Measurements from ENCODE around the gene IRS2. TPM values are rescaled to one million over a fixed set of nuclear protein-coding genes. Genes with fewer than 3 reads are reported as not detected.

The IRS2 gene
- total RNA-seq, 1 experiment from 2014 or later: 9.2 TPM

DNA sequence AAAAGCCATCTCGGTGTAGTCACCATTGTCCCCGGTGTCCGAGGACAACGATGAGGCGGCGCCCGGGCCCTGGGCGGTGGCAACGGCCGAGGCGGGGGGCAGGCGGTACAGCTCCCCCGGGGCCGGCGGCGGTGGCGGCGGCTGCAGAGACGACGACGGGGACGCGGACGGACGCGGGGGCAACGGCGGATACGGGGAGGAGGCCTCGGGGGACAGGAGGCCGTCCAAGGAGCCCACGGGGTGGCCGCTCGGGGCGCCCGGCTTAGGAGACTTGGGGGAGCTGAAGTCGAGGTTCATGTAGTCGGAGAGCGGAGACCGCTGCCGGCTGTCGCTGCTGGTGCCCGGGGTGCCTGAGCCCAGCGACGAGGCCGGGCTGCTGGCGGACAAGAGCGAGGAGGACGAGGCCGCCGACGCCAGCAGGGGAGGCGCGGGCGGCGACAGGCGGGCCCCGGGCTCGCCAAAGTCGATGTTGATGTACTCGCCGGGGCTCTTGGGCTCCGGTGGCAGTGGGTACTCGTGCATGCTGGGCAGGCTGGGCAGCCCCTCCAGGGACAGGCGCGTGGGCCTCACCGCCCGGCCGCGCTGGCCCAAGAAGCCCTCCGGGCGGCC, 3.5 kb downstream of the IRS2 start:
- POLR2A ChIA-PET: no interaction called here
- RAD21 ChIA-PET (ENCODE audit: low non-redundant PET in 1 of 2, low total read pairs in 2 of 2, uncharacterized antibody in 2 of 2, unreplicated experiment in 2 of 2): no interaction called here
- BruUV-seq (replicated peaks): no TSS peak

More for the DNA sequence above, 3.5 kb downstream of the IRS2 start:
- Histone ChIP-seq H3K9me3 (ENCODE audit: control insufficient read depth in 1 of 2, insufficient read depth in 1 of 2, low read depth in 1 of 2, low read length in 2 of 2) (no peaks in the 10 kb centered on the region), H3K9me2 (ENCODE audit: insufficient read depth) (no peaks in the 10 kb centered on the region), H3K27ac (ENCODE audit: low read depth, low read length) (no peak overlapping the region), H3K79me2 (ENCODE audit: insufficient read depth, low read length) (peaks cover 38% of the 10 kb centered on the region; the same call in 1 of the 2 replicates), H4K20me1 (ENCODE audit: insufficient read depth) (no peaks in the 10 kb centered on the region), H3K27me3 (ENCODE audit: insufficient read depth, low read length) (no peaks in the 10 kb centered on the region), H2AFZ (ENCODE audit: low read depth, low read length, poor library complexity, severe bottlenecking) (no peak overlapping the region), H3K4me2 (ENCODE audit: low read length) (no peak overlapping the region), H3K4me3 (replicated peaks in 1 of 2; ENCODE audit: low read depth in 1 of 2, low read length in 2 of 2) (no peak overlapping the region), H3K4me1 (ENCODE audit: control insufficient read depth in 1 of 2, insufficient read depth in 2 of 2, low read length in 2 of 2) (peaks cover 4 to 26% of the 10 kb centered on the region in 2 experiments; a peak in 3 of 4 replicates), H3K9ac (ENCODE audit: low read length) (no peak overlapping the region), H3K36me3 (ENCODE audit: control insufficient read depth in 1 of 2, insufficient read depth in 2 of 2, low read length in 2 of 2) (0 out of 4 replicates have a peak, but pooled peaks cover 0 to 2% of the 10 kb centered on the region in 2 experiments)
- no peak for ATAC-seq
- intact Hi-C loops (cut with micrococcal nuclease): no loop called here
- TF ChIP-seq YY1 (IDR thresholded peaks at IDR 0.05; ENCODE audit: extremely low read depth, insufficient replicate concordance, low read depth, low read length) (no peak), TCF7L2 (IDR thresholded peaks at IDR 0.05; ENCODE audit: borderline replicate concordance, extremely low read depth, insufficient read depth, insufficient read length) (no peak), FOSL1 (IDR thresholded peaks at IDR 0.05; ENCODE audit: low read depth) (no peak), POLR2AphosphoS5 (IDR thresholded peaks at IDR 0.05; ENCODE audit: low read depth, low read length) (no peak), CBX3 (IDR thresholded peaks at IDR 0.05; ENCODE audit: low read depth) (no peak), POLR2A (IDR thresholded peaks at IDR 0.05; ENCODE audit: borderline replicate concordance, extremely low read depth, insufficient read depth, insufficient read length) (no peak), EZH2 (IDR thresholded peaks at IDR 0.05) (no peak), RAD21 (IDR thresholded peaks at IDR 0.05; ENCODE audit: low read depth) (no peak), SRF (IDR thresholded peaks at IDR 0.05; ENCODE audit: low read depth) (no peak), ELF1 (IDR thresholded peaks at IDR 0.05; ENCODE audit: borderline replicate concordance, low read depth) (no peak), ZFX (IDR thresholded peaks at IDR 0.05) (no peak), EZH2phosphoT487 (IDR thresholded peaks at IDR 0.05; ENCODE audit: borderline replicate concordance) (no peak)
- TF ChIP-seq, protein P1, sequence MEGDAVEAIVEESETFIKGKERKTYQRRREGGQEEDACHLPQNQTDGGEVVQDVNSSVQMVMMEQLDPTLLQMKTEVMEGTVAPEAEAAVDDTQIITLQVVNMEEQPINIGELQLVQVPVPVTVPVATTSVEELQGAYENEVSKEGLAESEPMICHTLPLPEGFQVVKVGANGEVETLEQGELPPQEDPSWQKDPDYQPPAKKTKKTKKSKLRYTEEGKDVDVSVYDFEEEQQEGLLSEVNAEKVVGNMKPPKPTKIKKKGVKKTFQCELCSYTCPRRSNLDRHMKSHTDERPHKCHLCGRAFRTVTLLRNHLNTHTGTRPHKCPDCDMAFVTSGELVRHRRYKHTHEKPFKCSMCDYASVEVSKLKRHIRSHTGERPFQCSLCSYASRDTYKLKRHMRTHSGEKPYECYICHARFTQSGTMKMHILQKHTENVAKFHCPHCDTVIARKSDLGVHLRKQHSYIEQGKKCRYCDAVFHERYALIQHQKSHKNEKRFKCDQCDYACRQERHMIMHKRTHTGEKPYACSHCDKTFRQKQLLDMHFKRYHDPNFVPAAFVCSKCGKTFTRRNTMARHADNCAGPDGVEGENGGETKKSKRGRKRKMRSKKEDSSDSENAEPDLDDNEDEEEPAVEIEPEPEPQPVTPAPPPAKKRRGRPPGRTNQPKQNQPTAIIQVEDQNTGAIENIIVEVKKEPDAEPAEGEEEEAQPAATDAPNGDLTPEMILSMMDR (IDR thresholded peaks at IDR 0.05 in 2 of 3, conservative IDR thresholded peaks at IDR 0.05 in 1 of 3; ENCODE audit: borderline replicate concordance in 1 of 3, insufficient read depth in 1 of 3, low read depth in 2 of 3, low read length in 2 of 3): no peak
- TF ChIP-seq, protein P2, sequence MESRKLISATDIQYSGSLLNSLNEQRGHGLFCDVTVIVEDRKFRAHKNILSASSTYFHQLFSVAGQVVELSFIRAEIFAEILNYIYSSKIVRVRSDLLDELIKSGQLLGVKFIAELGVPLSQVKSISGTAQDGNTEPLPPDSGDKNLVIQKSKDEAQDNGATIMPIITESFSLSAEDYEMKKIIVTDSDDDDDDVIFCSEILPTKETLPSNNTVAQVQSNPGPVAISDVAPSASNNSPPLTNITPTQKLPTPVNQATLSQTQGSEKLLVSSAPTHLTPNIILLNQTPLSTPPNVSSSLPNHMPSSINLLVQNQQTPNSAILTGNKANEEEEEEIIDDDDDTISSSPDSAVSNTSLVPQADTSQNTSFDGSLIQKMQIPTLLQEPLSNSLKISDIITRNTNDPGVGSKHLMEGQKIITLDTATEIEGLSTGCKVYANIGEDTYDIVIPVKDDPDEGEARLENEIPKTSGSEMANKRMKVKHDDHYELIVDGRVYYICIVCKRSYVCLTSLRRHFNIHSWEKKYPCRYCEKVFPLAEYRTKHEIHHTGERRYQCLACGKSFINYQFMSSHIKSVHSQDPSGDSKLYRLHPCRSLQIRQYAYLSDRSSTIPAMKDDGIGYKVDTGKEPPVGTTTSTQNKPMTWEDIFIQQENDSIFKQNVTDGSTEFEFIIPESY (IDR thresholded peaks at IDR 0.05; ENCODE audit: extremely low read depth, insufficient replicate concordance, low read length): no peak
- TF ChIP-seq, protein P3, sequence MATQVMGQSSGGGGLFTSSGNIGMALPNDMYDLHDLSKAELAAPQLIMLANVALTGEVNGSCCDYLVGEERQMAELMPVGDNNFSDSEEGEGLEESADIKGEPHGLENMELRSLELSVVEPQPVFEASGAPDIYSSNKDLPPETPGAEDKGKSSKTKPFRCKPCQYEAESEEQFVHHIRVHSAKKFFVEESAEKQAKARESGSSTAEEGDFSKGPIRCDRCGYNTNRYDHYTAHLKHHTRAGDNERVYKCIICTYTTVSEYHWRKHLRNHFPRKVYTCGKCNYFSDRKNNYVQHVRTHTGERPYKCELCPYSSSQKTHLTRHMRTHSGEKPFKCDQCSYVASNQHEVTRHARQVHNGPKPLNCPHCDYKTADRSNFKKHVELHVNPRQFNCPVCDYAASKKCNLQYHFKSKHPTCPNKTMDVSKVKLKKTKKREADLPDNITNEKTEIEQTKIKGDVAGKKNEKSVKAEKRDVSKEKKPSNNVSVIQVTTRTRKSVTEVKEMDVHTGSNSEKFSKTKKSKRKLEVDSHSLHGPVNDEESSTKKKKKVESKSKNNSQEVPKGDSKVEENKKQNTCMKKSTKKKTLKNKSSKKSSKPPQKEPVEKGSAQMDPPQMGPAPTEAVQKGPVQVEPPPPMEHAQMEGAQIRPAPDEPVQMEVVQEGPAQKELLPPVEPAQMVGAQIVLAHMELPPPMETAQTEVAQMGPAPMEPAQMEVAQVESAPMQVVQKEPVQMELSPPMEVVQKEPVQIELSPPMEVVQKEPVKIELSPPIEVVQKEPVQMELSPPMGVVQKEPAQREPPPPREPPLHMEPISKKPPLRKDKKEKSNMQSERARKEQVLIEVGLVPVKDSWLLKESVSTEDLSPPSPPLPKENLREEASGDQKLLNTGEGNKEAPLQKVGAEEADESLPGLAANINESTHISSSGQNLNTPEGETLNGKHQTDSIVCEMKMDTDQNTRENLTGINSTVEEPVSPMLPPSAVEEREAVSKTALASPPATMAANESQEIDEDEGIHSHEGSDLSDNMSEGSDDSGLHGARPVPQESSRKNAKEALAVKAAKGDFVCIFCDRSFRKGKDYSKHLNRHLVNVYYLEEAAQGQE (IDR thresholded peaks at IDR 0.05; ENCODE audit: low read depth): no peak
- DNase-seq (ENCODE audit: low read depth, low spot score): no peak
- CTCF ChIA-PET: no interaction called here
